Right ventricle myocardium superior (tissue), 1 donor: ENCODE results near the gene CACNB2. TPM values are rescaled to one million over a fixed set of nuclear protein-coding genes. Genes with fewer than 3 reads are reported as not detected.

Source experiments
- ATAC-seq: fragments of 200-7000 bp; cut with Tn5 transposase; one replicate; pipeline ENCODE4 v1.9.1; 2020; ENCODE audit warnings: mild to moderate bottlenecking; ENCODE audit not compliant: poor library complexity
- DNase-seq: peaks from one replicate; pipeline ENCODE4 v3.0.0-alpha.2; 2020
- intact Hi-C: fragments of 100-400 bp; cut with DNase I; formaldehyde crosslinking; loops from one replicate; pipeline ENCODE4 v1.11.2; 2022
- total RNA-seq: library from RNA; stranded (reverse); fragmentation: NEBNext Ultra II Directional; extraction: Animal tissue kit (Norgen Biotek cat#: 25700); gene quantifications from one replicate; pipeline ENCODE4 v1.2.1, GENCODE V29; 2021
- donor health status: DM: no; HTN: yes; CAD: no; lungs with severe emphysema.

The CACNB2 gene
- total RNA-seq, 1 donor from 2014 or later = 45.7 TPM

DNA sequence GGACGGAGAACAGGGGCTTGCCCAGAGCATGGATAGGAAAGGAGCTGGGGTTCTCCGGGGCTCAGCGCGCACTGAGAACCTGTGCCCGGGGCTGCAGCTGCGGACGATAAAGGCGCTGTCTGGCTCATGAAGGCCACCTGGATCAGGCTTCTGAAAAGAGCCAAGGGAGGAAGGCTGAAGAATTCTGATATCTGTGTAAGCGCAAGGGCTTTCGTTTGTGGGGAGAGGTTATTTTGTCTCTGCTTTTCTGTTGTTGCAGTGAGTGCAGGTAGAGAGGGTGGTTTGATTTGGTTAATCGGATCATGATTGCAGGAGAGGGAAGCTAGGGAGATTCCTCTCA, 260.7 kb downstream of the CACNB2 start:
- DNase-seq (no peak), ATAC-seq (peak; percentile 49)
- intact Hi-C loops = no loop called here

DNA sequence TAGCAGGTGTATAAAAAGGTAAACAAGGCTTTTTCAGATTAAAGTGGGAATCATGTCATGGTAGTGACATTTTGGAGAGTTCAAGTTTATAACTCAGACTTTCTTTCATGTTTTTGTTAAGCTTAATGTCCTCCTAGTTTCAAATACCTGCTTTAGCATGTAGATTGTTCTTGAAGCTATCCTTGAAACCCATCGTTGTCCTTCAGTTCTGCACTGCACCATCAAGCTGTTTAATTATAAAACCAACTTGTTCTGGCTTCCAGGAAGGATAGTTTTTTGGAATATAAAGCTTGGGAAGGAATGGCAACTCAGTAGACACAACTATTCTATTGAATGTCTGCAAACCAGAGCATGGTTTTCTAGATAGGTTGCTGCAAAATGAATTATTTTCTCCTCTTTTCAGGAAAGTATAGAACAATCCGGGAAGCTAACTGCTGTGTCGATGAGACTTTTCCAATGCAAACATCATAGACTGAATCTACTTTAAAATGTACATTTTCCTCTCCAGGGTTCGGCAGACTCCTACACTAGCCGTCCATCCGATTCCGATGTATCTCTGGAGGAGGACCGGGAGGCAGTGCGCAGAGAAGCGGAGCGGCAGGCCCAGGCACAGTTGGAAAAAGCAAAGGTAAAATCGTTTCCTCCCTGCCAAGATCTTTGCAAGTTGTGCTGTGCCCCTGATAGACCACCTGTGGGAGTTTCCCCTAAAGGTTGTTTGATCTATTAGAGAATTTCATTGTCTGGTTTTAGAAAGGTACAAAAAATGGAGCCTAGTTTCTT, 261.4 kb downstream of the CACNB2 start:
- ATAC-seq (no peak), DNase-seq (no peak)
- intact Hi-C loops = no loop called here

DNA sequence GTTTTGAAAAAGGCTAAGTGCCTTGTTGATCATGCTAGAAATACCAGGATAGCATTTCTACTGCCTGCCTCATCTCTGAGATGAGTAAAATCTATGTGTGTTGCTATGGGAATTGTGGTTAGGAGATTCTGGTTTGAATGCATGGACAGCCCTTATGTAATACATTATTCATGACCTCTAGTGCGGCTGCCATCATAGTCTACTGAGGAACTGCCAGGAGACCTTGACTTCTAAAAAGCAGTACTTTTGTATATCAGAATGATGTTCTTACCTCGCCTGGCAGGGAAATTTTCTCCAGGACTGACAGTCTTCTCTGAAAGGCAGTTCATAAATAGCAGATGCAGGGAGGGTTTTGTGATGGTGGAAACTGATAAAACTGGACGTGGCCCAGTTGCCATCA, 262.6 kb downstream of the CACNB2 start:
- DNase-seq = no peak
- intact Hi-C loops = no loop called here
- no peak for ATAC-seq

DNA sequence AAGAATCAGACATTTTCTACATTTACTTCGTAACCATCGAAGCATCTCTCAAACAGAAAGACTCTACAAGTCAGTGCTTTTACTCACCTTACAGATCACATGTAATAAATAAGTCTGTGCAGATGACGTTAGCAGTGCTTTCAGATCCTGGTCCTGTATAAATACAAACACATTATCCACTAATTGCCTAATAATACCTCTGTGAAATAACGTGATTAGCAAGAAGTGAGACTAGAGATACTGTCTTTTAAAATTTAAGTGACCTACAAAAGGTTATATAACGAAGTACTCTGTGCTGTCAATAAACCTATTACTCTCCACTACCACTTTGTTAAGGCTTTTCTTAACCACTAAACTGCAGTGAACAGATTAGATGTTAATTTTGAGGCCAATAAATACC, 264.3 kb downstream of the CACNB2 start:
- intact Hi-C loops = no loop called here
- DNase-seq (no peak), ATAC-seq (no peak)

DNA sequence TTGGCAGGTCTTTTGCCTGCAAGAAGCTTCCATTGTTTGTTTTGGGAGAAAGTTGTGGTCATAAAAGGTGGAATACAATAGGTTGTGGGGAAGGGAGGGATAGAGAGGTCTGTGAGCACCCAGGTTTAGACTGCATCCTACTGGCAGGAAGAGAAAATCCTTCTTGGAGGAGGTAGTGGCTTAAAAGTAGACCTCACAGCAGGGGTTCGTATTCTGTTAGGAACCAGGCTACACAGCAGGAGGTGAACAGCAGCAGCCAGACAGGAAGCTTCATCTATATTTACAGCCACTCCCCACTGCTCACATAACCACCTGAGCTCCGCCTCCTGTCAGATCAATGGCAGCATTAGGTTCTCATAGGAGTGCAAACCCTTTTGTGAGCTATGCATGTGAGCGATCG, 265.9 kb downstream of the CACNB2 start:
- intact Hi-C loops = no loop called here
- no peak for DNase-seq
- ATAC-seq = peak; percentile 30

DNA sequence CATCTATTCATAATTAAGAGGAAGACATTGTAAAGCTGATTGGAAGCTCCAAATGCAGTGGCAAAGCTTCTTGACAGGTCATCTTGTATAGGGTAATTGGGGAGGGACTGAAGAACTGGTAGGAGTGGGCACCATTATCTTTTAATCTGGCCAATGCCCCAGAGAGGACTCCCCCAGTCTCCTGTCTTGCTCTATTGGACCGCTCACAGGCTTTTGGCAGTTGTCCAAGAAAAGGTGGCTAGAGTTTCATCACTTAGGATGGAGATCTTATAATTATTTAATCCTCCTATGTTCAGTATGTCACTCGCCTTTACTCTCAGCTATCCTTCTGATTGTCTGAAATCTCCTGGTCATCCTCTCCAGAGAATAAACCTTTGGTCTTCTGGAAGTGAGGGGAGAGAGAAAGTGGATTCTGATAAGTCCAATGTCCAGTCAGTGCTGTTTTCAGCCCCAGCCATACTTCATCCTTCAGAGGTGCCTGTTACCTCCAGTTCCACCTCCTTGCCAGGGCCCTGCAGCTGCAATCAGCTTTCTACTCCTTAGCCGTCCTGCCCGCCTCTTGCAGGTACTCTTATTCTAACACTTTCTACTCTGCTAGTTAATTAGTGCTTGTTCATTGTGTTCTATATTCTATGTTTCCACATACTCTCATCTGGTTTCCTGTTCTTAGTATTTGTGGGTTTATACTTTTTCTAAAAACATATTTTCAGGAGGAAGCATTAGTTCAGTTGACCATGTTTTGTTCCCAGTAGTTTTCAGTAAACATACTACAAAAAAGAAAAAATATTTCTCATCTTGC, 269.6 kb downstream of the CACNB2 start:
- DNase-seq (no peak), ATAC-seq (no peak)
- intact Hi-C loops = no loop called here

DNA sequence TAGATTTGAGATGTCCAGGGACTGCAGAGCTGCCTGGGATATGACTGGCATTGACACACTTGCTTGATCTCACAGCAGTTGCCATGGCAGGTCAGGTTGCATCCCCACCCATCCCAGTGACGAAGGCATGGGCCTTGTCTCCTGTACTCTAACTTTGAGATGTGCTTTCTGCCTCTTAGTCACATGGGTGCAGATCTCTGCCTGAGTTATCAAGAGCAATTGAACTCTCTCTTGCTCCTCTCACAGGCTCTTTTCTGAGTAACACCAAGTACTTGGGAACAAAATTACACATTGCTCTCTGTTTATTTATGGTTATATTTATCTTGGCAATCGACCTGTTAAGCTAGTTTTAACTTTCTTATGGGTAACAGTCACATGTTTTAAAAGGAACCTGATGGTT, 273.8 kb downstream of the CACNB2 start:
- peak; percentile 78 for ATAC-seq
- DNase-seq = peak; percentile 61
- intact Hi-C loops = no loop called here

DNA sequence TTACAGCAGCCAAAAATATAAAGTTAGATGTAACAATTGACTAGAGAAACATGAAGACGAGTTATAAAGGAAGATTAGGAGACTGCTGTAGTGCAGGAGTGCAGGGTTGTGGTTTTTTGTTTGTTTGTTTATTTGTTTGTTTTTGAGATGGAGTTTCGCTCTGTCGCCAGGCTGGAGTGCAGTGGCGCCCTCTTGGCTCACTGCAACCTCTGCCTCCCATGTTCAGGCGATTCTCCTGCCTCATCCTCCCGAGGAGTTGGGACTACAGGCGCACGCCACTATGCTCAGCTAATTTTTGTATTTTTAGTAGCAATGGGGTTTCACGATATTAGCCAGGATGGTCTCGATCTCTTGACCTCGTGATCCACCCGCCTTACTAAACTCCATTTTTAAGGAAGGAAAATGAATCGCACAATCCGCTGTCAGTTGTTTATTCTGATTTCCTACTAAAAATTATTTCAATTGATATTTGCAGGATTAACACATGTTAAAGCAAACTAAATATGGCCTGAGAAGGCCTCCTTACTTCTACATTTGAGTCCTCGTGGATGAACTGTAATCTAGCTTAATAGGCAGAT, 277.8 kb downstream of the CACNB2 start:
- ATAC-seq (no peak), DNase-seq (no peak)
- intact Hi-C loops = no loop called here

DNA sequence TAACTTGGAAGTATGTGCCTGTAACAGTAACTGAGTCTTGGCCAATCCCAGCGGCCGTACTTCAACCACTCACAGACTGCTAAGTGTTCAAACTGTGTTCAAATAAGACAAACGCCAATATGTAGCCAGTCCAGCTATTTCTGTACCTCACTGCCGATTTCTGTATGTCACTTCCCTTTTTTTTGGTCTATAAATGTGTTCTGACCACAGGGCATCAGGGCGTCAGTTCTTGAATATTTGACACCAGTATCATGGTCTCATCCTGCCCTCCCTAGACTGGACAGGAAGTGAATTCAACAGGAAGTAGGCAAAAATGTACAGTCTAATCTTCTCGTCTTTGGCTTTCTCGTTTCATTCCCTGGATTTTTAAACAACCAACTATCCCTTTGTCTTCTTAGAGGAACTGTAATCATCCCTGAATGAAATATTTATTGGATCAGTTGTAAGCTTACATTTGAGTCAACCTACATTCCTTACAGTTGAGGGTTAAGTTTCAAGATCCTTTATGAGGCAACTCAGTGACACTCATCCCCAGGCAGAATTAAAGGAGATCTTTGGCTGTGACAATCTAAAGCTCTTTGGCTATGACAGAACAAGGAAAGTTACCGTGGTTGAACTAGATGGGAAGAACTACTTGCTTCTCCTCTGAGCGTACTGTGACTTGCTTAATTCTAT, 278.5 kb downstream of the CACNB2 start:
- no peak for ATAC-seq
- intact Hi-C loops = no loop called here
- no peak for DNase-seq

DNA sequence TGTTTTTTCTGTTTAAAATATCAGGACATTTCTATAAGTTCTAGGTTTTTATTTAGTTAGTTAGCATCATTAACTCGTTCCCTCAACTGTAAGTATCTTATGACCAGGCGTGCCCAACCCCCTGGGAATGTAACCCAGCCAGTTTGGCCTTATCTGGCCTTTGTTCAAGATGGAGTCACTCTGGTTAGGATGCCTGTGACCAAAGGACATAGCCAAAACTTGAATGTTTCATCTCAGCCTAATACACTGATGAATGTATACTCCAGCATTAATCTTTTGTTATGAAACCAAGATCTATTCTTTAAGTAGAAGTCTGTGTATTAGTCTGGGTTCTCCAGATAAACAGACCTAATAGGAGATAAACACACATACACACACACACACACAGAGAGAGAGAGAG, 279.7 kb downstream of the CACNB2 start:
- no peak for ATAC-seq
- DNase-seq = no peak
- intact Hi-C loops = no loop called here

DNA sequence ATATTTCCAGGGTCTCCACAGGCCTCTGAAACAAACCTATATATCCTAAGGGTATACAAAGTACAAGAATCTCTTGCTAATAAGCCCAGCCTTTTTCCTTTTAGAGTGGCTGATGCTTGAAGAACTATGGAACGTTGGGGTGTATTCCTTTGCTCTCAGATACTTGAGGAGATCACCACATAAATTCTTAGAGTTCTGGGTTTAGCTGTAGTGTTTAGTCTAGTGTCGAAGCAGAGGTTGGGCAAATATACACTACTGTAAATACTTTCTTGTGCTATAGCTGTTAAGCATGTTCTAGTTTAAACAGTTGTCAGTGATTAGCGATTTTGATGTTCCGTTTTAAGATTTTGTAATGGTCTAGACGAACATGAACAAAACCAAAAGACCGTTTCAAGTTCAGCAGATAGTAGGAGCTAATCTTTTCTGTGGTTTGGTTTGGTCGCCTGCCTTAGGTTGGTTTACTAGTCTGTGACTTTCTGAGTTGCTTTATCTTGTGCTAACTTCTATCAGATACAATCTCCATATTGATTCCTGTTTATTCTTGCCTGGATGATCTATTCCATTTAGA, 281.6 kb downstream of the CACNB2 start:
- intact Hi-C loops = no loop called here
- no peak for DNase-seq
- no peak for ATAC-seq

DNA sequence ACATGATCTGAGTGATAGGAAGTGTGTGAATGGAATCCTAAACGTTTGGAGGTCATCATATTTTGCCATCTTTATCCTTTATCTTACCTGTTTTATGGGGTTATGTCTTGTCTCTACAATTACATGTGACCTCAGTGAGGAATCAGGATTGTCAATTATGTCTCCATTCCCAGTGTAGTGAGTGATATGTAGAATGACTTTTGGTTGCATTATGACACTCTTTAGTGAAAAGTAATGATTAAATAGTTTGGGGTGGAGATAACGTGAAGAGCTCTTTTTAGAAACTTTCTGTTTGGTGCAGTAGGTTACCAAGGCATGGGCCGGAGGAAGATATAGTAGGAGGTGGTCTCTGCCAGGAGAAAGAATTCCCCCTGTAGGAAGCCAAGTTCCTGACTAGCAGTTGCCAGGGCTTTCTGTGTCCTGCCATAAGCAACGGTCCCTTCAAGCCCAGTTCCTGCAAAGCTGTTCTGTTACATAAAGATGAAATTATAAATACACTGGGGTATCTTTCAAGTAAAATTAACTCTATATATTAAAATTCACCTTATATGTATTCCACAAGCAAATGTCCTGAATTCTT, 282.9 kb downstream of the CACNB2 start:
- no peak for DNase-seq
- peak; percentile 50 for ATAC-seq
- intact Hi-C loops = no loop called here

DNA sequence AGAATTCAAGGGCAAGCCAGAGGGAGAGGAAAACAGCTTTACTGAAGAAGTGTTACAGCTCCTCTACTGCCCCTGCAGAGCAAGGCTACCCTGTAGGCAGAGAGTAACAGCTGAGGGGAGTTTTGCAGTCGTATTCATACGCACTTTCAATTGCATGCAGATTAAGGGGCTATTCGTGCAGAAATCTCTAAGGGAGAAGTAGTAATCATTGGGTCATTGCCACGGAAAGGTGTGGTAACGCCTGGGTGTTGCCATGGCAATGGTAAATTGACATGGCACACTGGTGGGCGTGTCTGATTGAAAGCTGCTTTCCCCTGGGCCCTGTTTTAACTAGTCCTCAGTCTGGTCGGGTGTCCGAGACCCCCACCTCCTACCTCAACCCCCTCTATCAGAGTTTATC, 284.0 kb downstream of the CACNB2 start:
- ATAC-seq = peak; percentile 28
- intact Hi-C loops = no loop called here
- DNase-seq = no peak

DNA sequence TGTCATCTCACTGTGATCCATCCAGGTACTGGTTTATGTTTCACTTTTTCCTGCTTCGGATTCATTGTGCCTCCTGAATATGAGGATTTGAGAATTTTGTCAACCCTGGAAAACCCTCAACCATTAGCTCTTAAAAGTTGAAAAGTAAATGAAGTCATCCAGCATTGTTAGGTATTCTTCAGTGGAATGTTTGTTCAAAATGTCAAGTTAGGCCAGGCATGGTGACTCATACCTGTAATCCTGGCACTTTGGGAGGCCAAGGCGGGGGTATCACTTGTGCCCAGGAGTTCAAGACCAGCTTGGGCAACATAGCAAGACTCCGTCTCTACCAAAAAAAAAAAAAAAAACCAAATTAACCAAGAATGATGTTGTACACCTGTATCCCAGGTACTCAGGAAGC, 289.1 kb downstream of the CACNB2 start:
- intact Hi-C loops = no loop called here
- no peak for ATAC-seq
- no peak for DNase-seq

DNA sequence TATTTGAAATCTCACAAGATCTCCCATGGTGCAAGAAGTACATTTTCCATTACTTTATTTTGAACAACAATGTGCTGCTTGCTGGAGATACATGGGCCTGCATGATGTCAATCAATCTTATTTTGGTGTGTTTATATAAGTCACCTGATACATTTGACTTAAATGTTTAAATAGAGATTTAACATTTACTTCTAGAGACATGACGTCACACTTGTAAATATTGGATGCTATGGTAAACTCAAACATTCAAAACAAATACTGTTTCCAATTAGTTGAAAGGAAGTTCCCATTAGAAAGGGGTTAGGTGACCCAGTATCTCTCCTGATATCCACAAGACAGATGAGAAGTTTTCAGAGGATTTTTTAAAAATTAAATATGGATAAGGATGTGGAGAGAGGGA, 296.7 kb downstream of the CACNB2 start:
- no peak for DNase-seq
- intact Hi-C loops = no loop called here
- no peak for ATAC-seq

DNA sequence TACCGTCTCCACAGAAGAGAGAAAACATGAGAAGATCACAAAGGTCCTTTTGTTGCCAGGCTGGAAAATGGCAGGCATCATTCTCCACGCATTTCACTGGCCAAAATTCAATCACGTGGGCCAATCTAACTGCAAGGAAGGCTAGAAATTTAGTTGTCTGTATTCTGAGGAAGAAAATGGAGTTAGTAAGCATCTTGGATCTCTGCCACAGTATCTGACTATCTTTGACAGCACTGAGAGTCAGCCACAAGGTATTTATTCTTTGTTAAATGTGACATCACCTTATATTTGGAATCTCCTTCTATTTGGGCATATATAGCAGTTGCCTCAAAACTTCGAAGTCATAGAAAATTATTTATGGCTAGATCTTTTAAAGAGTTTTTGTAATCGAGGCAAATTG, 297.3 kb downstream of the CACNB2 start:
- DNase-seq (no peak), ATAC-seq (no peak)
- intact Hi-C loops = no loop called here

DNA sequence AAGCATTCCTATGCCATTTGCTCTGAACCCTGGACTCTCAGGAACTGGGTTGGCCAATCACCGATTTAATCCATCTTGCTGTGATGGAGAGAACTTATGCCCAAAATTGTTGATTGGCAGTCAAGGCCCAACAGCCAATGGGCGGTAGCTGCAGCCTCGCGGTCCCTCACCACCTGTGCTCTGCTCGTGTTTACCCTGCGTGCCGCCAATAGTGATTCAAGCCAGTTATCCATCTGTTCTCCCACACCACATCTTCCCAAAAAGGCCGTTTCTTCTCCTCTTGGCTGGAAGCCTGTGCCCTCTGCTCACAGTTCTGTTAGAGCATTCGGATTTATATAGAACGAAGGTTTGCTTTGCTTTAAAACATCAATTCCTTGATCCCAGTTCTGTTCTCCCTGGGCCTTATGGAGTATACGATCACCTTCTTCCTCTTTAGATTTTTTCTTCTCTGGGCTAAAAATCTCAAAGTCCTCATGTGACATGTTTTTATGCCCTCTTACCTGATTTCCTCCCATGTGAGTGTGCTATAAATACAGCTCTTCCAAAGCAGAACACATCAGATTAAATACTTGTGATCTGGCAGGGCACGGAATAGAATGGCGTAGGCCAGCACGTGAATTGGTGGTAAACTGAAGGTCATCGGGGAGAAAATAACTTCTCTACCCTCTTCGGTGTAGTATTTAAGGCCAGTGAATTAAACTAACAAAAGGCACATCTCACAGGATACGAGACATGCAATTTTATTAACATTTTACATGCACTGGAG, 298.3 kb downstream of the CACNB2 start:
- DNase-seq = no peak
- ATAC-seq = peak; percentile 85
- intact Hi-C loops = no loop called here

DNA sequence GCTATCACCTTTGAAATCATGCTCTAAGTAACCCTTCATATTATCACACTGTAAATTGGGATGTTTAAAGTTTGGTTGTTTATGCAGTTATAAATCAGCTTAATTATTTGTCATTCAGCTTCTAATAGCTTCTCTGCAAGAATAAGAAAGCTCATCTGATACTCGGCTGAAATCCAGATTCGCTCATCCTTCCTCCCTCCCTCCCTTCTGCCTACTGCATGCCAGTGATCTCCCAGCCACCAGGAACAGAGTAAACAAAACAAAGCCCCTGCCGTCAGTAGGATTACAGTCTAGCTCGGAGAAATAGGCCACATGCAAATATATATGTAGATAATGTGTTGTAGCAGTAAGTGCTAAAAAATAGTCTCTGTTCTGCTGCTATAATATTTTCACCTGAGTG, 299.4 kb downstream of the CACNB2 start:
- ATAC-seq (peak; percentile 46), DNase-seq (no peak)
- intact Hi-C loops = no loop called here
